GM12878 (cell line): ENCODE measurements around the gene ELAVL1. TPM values are rescaled to one million over a fixed set of nuclear protein-coding genes. Genes with fewer than 3 reads are reported as not detected.

Experiments
- IRF4 ChIP-seq: IDR thresholded peaks from 2 replicates; pipeline ENCODE4 v1.6.1; 2011; ENCODE audit warnings: low read depth, low read length
- JUNB ChIP-seq: IDR thresholded peaks from 2 replicates; pipeline ENCODE4 v1.6.1; 2016; ENCODE audit warnings: antibody characterized with exemption, mild to moderate bottlenecking
- LARP7 ChIP-seq: fragments of 450-650 bp; IDR thresholded peaks from 2 replicates; pipeline ENCODE4 v1.6.1; 2017; ENCODE audit warnings: mild to moderate bottlenecking
- NKRF ChIP-seq: fragments of 450-650 bp; conservative IDR thresholded peaks from 2 replicates; pipeline ENCODE4 v1.6.1; 2017; ENCODE audit warnings: mild to moderate bottlenecking, moderate library complexity
- NR2C1 ChIP-seq: fragments of 450-650 bp; IDR thresholded peaks from 2 replicates; pipeline ENCODE4 v1.6.1; 2017; ENCODE audit warnings: antibody characterized with exemption, mild to moderate bottlenecking, moderate library complexity
- POLR2AphosphoS2 ChIP-seq: IDR thresholded peaks from 2 replicates; pipeline ENCODE4 v1.6.1; 2011; ENCODE audit warnings: low read depth, mild to moderate bottlenecking, low read length, improper control_type of control experiment, moderate library complexity
- polyA plus RNA-seq, 11 experiments: library from polyadenylated mRNA; depleted of rRNA in 4 of 11; unstranded in 6 of 11; stranded (reverse) in 5 of 11; fragments of >200 nt; fragmentation: Nextera tagmentation in 4 of 11; fragmentation: Illumina TruSeq in 1 of 11; extraction: Ambion mirVana in 4 of 11; extraction: Trizol in 1 of 11; gene quantifications; 1 replicate in 1 of 11; 2 replicates in 10 of 11; pipeline versions ENCODE4 v1.2.1 to v1.2.3, GENCODE V29; 2011 to 2016; ENCODE audit warnings: inconsistent platforms in 2 of 11, missing spikeins in 2 of 11, low read depth in 1 of 11
- total RNA-seq, 4 experiments: library from RNA; depleted of rRNA in 3 of 4; stranded (reverse); fragments of >200 nt in 3 of 4; fragmentation: Illumina TruSeq in 1 of 4; extraction: Trizol in 1 of 4; gene quantifications; 2 replicates each; pipeline versions ENCODE4 v1.2.1 to v1.2.3, GENCODE V29; 2013 to 2021
- TF ChIP-seq, protein P1 (sequence below): fragments of 450-650 bp; IDR thresholded peaks from 2 replicates; pipeline ENCODE4 v1.6.1; 2017; ENCODE audit warnings: mild to moderate bottlenecking, moderate library complexity
- TF ChIP-seq, protein P2 (sequence below): fragments of 450-650 bp; IDR thresholded peaks from 2 replicates; pipeline ENCODE4 v1.6.1; 2017; ENCODE audit warnings: mild to moderate bottlenecking, low read depth, inconsistent platforms; ENCODE audit not compliant: poor library complexity, severe bottlenecking

The ELAVL1 gene
- total and polyA plus RNA-seq, 10 of the 15 experiments (the other 5 are each of a cell fraction or from before 2014, with no cell fraction given), result 7.4 to 155 (median 70.3) TPM

- TF ChIP-seq IRF4, result no peak
- TF ChIP-seq JUNB, result no peak
- TF ChIP-seq, protein P1, sequence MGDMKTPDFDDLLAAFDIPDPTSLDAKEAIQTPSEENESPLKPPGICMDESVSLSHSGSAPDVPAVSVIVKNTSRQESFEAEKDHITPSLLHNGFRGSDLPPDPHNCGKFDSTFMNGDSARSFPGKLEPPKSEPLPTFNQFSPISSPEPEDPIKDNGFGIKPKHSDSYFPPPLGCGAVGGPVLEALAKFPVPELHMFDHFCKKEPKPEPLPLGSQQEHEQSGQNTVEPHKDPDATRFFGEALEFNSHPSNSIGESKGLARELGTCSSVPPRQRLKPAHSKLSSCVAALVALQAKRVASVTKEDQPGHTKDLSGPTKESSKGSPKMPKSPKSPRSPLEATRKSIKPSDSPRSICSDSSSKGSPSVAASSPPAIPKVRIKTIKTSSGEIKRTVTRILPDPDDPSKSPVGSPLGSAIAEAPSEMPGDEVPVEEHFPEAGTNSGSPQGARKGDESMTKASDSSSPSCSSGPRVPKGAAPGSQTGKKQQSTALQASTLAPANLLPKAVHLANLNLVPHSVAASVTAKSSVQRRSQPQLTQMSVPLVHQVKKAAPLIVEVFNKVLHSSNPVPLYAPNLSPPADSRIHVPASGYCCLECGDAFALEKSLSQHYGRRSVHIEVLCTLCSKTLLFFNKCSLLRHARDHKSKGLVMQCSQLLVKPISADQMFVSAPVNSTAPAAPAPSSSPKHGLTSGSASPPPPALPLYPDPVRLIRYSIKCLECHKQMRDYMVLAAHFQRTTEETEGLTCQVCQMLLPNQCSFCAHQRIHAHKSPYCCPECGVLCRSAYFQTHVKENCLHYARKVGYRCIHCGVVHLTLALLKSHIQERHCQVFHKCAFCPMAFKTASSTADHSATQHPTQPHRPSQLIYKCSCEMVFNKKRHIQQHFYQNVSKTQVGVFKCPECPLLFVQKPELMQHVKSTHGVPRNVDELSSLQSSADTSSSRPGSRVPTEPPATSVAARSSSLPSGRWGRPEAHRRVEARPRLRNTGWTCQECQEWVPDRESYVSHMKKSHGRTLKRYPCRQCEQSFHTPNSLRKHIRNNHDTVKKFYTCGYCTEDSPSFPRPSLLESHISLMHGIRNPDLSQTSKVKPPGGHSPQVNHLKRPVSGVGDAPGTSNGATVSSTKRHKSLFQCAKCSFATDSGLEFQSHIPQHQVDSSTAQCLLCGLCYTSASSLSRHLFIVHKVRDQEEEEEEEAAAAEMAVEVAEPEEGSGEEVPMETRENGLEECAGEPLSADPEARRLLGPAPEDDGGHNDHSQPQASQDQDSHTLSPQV, result no peak
- no peak for TF ChIP-seq NKRF
- TF ChIP-seq, protein P2, sequence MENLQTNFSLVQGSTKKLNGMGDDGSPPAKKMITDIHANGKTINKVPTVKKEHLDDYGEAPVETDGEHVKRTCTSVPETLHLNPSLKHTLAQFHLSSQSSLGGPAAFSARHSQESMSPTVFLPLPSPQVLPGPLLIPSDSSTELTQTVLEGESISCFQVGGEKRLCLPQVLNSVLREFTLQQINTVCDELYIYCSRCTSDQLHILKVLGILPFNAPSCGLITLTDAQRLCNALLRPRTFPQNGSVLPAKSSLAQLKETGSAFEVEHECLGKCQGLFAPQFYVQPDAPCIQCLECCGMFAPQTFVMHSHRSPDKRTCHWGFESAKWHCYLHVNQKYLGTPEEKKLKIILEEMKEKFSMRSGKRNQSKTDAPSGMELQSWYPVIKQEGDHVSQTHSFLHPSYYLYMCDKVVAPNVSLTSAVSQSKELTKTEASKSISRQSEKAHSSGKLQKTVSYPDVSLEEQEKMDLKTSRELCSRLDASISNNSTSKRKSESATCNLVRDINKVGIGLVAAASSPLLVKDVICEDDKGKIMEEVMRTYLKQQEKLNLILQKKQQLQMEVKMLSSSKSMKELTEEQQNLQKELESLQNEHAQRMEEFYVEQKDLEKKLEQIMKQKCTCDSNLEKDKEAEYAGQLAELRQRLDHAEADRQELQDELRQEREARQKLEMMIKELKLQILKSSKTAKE, result no peak
- no peak for TF ChIP-seq POLR2AphosphoS2
- TF ChIP-seq NR2C1, result no peak
- no peak for TF ChIP-seq LARP7
- TF ChIP-seq, all 136 proteins: peak for 0
Measured at GRCh38 chr19:7983286-7983950, 22.0 kb downstream of the ELAVL1 start (continued).
